WERI-Rb-1 (cell line): ENCODE measurements around the gene CYP1A1.
A peak's percentile ranks its signal among the peaks of the same experiment; 100 is the strongest.

Source experiments
- DNase-seq: peaks from one replicate; pipeline ENCODE4 v3.0.0-alpha.2; 2020
- H3K27ac ChIP-seq: fragments of 250-450 bp; sonication (Bioruptor Pico); 2 replicates; pipeline ENCODE4 v1.5.1; 2020; ENCODE audit warnings: mild to moderate bottlenecking, moderate library complexity
- H3K27me3 ChIP-seq: fragments of 250-450 bp; sonication (Bioruptor Pico); 2 replicates; pipeline ENCODE4 v1.5.1; 2021; ENCODE audit warnings: mild to moderate bottlenecking, low read depth, moderate library complexity; ENCODE audit not compliant: insufficient read depth, severe bottlenecking
- H3K36me3 ChIP-seq: fragments of 250-450 bp; sonication (Bioruptor Pico); 2 replicates; pipeline ENCODE4 v1.5.1; 2020; ENCODE audit warnings: mild to moderate bottlenecking, moderate library complexity
- H3K4me3 ChIP-seq: 2 replicates; pipeline ENCODE4 v1.5.1; 2011; ENCODE audit warnings: low read depth, mild to moderate bottlenecking, control low read depth, low read length
- H3K9me3 ChIP-seq: fragments of 250-450 bp; sonication (Bioruptor Pico); 2 replicates; pipeline ENCODE4 v1.5.1; 2021; ENCODE audit warnings: mild to moderate bottlenecking, moderate library complexity; ENCODE audit not compliant: severe bottlenecking
- TF ChIP-seq, protein P1 (sequence below): IDR thresholded peaks from 2 replicates; pipeline ENCODE4 v1.5.1; 2011; ENCODE audit warnings: low read depth, mild to moderate bottlenecking, control low read depth, inconsistent platforms, low read length

The CYP1A1 gene

GRCh38 chr15:74696398-74696729 is 29.0 kb downstream of the CYP1A1 start:
- H3K27me3 ChIP-seq, result peaks cover 17% of the 10 kb centered on the region
- H3K9me3 ChIP-seq, result no peaks in the 10 kb centered on the region
- H3K36me3 ChIP-seq, result peaks cover 4% of the 10 kb centered on the region
- peak overlapping the region; percentile 86 for H3K4me3 ChIP-seq
- H3K27ac ChIP-seq, result peak overlapping the region; percentile 88
- TF ChIP-seq, protein P1, sequence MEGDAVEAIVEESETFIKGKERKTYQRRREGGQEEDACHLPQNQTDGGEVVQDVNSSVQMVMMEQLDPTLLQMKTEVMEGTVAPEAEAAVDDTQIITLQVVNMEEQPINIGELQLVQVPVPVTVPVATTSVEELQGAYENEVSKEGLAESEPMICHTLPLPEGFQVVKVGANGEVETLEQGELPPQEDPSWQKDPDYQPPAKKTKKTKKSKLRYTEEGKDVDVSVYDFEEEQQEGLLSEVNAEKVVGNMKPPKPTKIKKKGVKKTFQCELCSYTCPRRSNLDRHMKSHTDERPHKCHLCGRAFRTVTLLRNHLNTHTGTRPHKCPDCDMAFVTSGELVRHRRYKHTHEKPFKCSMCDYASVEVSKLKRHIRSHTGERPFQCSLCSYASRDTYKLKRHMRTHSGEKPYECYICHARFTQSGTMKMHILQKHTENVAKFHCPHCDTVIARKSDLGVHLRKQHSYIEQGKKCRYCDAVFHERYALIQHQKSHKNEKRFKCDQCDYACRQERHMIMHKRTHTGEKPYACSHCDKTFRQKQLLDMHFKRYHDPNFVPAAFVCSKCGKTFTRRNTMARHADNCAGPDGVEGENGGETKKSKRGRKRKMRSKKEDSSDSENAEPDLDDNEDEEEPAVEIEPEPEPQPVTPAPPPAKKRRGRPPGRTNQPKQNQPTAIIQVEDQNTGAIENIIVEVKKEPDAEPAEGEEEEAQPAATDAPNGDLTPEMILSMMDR, result no peak
- DNase-seq, result no peak

DNA sequence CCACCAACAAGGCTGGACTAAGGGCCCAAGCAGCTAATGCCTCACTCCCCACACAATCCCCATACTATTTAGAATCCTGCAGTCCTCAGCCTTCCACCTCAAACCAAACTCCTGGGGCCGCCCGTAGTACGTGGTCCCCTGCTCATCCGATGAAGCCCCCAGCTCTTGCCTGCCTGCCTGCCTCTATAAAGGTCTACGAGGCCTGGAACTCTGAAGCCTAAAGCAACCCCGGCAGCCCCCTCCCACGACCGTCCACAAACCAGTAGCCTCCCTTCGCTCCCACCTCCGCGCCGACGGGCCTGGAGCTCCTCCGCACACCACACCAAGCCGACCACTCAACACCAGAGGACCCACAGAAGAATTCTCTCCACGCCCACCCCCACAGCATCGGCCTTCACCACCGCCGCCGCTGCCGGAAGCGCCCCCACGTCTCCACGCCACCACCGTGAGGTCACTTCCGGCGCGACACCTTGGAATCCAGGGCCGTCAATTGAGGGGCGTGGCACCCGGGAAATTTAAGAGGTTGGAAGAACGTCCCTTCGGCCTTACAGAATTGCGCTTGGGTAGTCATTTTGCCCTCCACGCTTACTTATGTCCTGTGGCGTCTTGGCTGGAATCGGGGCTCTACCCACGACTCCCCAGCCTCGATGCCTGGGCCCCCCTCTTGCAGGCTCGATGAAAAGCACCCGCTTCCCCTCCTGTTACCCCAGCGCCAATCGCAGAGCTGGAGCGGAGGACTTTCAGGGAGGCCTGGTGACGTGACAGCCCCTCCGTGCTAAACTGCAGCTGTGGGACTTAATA is 29.5 kb downstream of the CYP1A1 start, which contains the start of gene EDC3:
Gene EDC3 (minus strand): TSS at position 428 of the 801 bp plus-strand sequence. CDS start 20,900 bp downstream, outside the sequence.
- DNase-seq, result peak; percentile 85
- H3K36me3 ChIP-seq, result peaks cover 4% of the 10 kb centered on the region
- TF ChIP-seq, protein P1, result no peak
- peaks cover 13% of the 10 kb centered on the region for H3K27me3 ChIP-seq
- peak within 1 kb of the TSS; percentile 88 for H3K27ac ChIP-seq
- no peaks in the 10 kb centered on the region for H3K9me3 ChIP-seq
- H3K4me3 ChIP-seq, result peak within 1 kb of the TSS; percentile 86

- Histone ChIP-seq H3K9me3 (no peaks in the 10 kb centered on the region), H3K27me3 (no peaks in the 10 kb centered on the region), H3K36me3 (peaks cover 8% of the 10 kb centered on the region), H3K27ac (no peak overlapping the region), H3K4me3 (no peak overlapping the region)
- TF ChIP-seq, protein P1, result no peak
- no peak for DNase-seq
Measured at GRCh38 chr15:74692327-74692726, 33.0 kb downstream of the CYP1A1 start.

GRCh38 chr15:74683758-74684157 is 41.6 kb downstream of the CYP1A1 start:
- no peak overlapping the region for H3K4me3 ChIP-seq
- peaks cover 21% of the 10 kb centered on the region for H3K36me3 ChIP-seq
- no peaks in the 10 kb centered on the region for H3K27me3 ChIP-seq
- TF ChIP-seq, protein P1, result no peak
- H3K27ac ChIP-seq, result no peak overlapping the region
- DNase-seq, result no peak
- H3K9me3 ChIP-seq, result no peaks in the 10 kb centered on the region

GRCh38 chr15:74682954-74683353 is 42.4 kb downstream of the CYP1A1 start:
- TF ChIP-seq, protein P1, result no peak
- Histone ChIP-seq H3K36me3 (peaks cover 21% of the 10 kb centered on the region), H3K27ac (no peak overlapping the region), H3K4me3 (no peak overlapping the region), H3K9me3 (no peaks in the 10 kb centered on the region), H3K27me3 (no peaks in the 10 kb centered on the region)
- DNase-seq, result no peak
